ENCODE measurements around the gene NAA35. TPM values are rescaled to one million over a fixed set of nuclear protein-coding genes. Genes with fewer than 3 reads are reported as not detected.

Gene NAA35
- total and polyA plus RNA-seq, 2 experiments from 2014 or later = 17.8 to 28.6 TPM

GRCh38 chr9:86009133-86009532 is 68.2 kb downstream of the NAA35 start:
- Histone ChIP-seq H3K27ac (no peak overlapping the region), H3K9me3 (ENCODE audit: low read depth) (no peaks in the 10 kb centered on the region), H3K4me1 (ENCODE audit: insufficient read depth) (no peaks in the 10 kb centered on the region), H3K4me3 (no peak overlapping the region), H4K20me1 (ENCODE audit: insufficient read depth, poor library complexity, severe bottlenecking) (no peaks in the 10 kb centered on the region), H3K79me2 (no peaks in the 10 kb centered on the region), H3K9me2 (replicated peaks; ENCODE audit: insufficient read depth) (no peaks in the 10 kb centered on the region), H2AFZ (no peak overlapping the region), H3K4me2 (no peak overlapping the region), H3K27me3 (no peaks in the 10 kb centered on the region), H3K36me3 (replicated peaks; ENCODE audit: insufficient read depth, low read depth) (no peaks in the 10 kb centered on the region)
- DNase-seq (ENCODE audit: low spot score) = no peak
- 76% methylated on average over 2 of the region's 2 CpGs for WGBS (ENCODE audit: low lambda C conversion rate, missing lambda C conversion rate)
- TF ChIP-seq EZH2 (IDR thresholded peaks at IDR 0.05; ENCODE audit: borderline replicate concordance) (no peak), EZH2phosphoT487 (IDR thresholded peaks at IDR 0.05; ENCODE audit: low read depth, severe bottlenecking, unreplicated experiment) (no peak)
- TF ChIP-seq, protein P1, sequence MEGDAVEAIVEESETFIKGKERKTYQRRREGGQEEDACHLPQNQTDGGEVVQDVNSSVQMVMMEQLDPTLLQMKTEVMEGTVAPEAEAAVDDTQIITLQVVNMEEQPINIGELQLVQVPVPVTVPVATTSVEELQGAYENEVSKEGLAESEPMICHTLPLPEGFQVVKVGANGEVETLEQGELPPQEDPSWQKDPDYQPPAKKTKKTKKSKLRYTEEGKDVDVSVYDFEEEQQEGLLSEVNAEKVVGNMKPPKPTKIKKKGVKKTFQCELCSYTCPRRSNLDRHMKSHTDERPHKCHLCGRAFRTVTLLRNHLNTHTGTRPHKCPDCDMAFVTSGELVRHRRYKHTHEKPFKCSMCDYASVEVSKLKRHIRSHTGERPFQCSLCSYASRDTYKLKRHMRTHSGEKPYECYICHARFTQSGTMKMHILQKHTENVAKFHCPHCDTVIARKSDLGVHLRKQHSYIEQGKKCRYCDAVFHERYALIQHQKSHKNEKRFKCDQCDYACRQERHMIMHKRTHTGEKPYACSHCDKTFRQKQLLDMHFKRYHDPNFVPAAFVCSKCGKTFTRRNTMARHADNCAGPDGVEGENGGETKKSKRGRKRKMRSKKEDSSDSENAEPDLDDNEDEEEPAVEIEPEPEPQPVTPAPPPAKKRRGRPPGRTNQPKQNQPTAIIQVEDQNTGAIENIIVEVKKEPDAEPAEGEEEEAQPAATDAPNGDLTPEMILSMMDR (IDR thresholded peaks at IDR 0.05; ENCODE audit: poor library complexity) = no peak

DNA sequence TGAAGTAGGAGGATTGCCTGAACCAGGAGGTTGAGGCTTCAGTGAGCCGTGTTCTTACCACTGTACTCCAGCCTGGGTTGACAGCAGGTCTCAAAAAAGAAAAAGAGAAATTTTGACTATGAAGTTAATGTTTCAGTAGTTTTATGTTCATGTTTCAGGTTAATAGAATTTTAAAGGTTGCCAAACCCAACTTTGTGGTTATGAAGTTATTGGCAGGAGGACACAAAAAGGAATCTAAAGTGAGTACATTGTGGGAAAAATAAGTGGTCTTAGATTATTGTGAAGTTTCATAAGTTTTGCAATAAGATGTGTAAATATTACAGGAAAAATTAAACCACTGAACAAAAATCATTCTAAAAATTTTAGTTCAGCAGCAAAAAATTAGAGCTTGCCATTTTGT is 79.8 kb downstream of the NAA35 start:
- H3K36me3 ChIP-seq (replicated peaks; ENCODE audit: insufficient read depth, low read depth) = no peaks in the 10 kb centered on the region
- no peak overlapping the region for H2AFZ ChIP-seq
- no peaks in the 10 kb centered on the region for H3K27me3 ChIP-seq
- 95% methylated on average over 1 of the region's 1 CpG for WGBS (ENCODE audit: low lambda C conversion rate, missing lambda C conversion rate)
- no peak for TF ChIP-seq EZH2phosphoT487 (IDR thresholded peaks at IDR 0.05; ENCODE audit: low read depth, severe bottlenecking, unreplicated experiment)
- no peak for TF ChIP-seq EZH2 (IDR thresholded peaks at IDR 0.05; ENCODE audit: borderline replicate concordance)
- TF ChIP-seq, protein P1 (IDR thresholded peaks at IDR 0.05; ENCODE audit: poor library complexity) = no peak
- no peaks in the 10 kb centered on the region for H4K20me1 ChIP-seq (ENCODE audit: insufficient read depth, poor library complexity, severe bottlenecking)
- H3K27ac ChIP-seq = no peak overlapping the region
- no peak overlapping the region for H3K4me2 ChIP-seq
- H3K79me2 ChIP-seq = no peaks in the 10 kb centered on the region
- H3K4me3 ChIP-seq = no peak overlapping the region
- H3K9me2 ChIP-seq (replicated peaks; ENCODE audit: insufficient read depth) = no peaks in the 10 kb centered on the region
- no peak for DNase-seq (ENCODE audit: low spot score)
- no peaks in the 10 kb centered on the region for H3K9me3 ChIP-seq (ENCODE audit: low read depth)
- no peaks in the 10 kb centered on the region for H3K4me1 ChIP-seq (ENCODE audit: insufficient read depth)

DNA sequence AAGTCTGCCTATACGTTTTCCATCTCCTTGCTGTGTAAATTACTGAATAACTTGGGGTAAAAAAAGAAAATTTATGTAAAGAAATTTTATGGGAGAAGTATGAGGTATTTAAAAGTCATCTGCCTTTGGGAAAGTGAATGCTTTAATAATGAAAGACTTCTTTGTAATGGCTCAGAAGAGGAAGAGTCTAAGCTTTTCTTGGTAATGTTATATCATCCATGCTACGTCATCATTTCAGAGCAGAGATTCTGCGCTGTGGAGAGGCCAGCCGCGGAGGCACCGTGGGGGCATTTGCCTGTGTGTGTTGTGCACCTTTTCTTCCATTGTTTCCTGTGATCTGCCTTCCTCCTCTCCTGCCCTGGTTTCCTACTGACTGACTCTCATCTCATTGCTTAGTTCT is 80.2 kb downstream of the NAA35 start:
- DNase-seq (ENCODE audit: low spot score) = no peak
- Histone ChIP-seq H3K27me3 (no peaks in the 10 kb centered on the region), H2AFZ (no peak overlapping the region), H3K36me3 (replicated peaks; ENCODE audit: insufficient read depth, low read depth) (no peaks in the 10 kb centered on the region), H3K4me1 (ENCODE audit: insufficient read depth) (no peaks in the 10 kb centered on the region), H3K4me2 (no peak overlapping the region), H3K9me3 (ENCODE audit: low read depth) (no peaks in the 10 kb centered on the region), H3K4me3 (no peak overlapping the region), H3K27ac (no peak overlapping the region), H3K9me2 (replicated peaks; ENCODE audit: insufficient read depth) (no peaks in the 10 kb centered on the region), H3K79me2 (no peaks in the 10 kb centered on the region), H4K20me1 (ENCODE audit: insufficient read depth, poor library complexity, severe bottlenecking) (no peaks in the 10 kb centered on the region)
- 91% methylated on average over 6 of the region's 6 CpGs for WGBS (ENCODE audit: low lambda C conversion rate, missing lambda C conversion rate)
- TF ChIP-seq EZH2phosphoT487 (IDR thresholded peaks at IDR 0.05; ENCODE audit: low read depth, severe bottlenecking, unreplicated experiment) (no peak), EZH2 (IDR thresholded peaks at IDR 0.05; ENCODE audit: borderline replicate concordance) (no peak)
- TF ChIP-seq, protein P1 (IDR thresholded peaks at IDR 0.05; ENCODE audit: poor library complexity) = no peak
